ENCODE results near the gene PLXNA4. TPM values are rescaled to one million over a fixed set of nuclear protein-coding genes. Genes with fewer than 3 reads are reported as not detected.

PLXNA4 gene
- total RNA-seq, 1 donor from 2014 or later = 5.8 TPM

GRCh38 chr7:132416395-132416794 is 159.9 kb downstream of the PLXNA4 start:
- DNase-seq (ENCODE audit: low spot score) = no peak

- no peak for DNase-seq (ENCODE audit: low spot score)
Measured at GRCh38 chr7:132415259-132415658, 161.0 kb downstream of the PLXNA4 start.

- DNase-seq (ENCODE audit: low spot score) = no peak
Measured at GRCh38 chr7:132414857-132415256, 161.4 kb downstream of the PLXNA4 start.

- DNase-seq (ENCODE audit: low spot score) = no peak
Measured at GRCh38 chr7:132412435-132412834, 163.8 kb downstream of the PLXNA4 start.

GRCh38 chr7:132410861-132411541 is 165.3 kb downstream of the PLXNA4 start:
- no peak for DNase-seq (ENCODE audit: low spot score)

GRCh38 chr7:132410385-132410784 is 165.9 kb downstream of the PLXNA4 start:
- no peak for DNase-seq (ENCODE audit: low spot score)

GRCh38 chr7:132407764-132408163 is 168.5 kb downstream of the PLXNA4 start:
- no peak for DNase-seq (ENCODE audit: low spot score)

- DNase-seq (ENCODE audit: low spot score) = no peak
Measured at GRCh38 chr7:132406039-132406438, 170.2 kb downstream of the PLXNA4 start.

- no peak for DNase-seq (ENCODE audit: low spot score)
Measured at GRCh38 chr7:132404261-132404660, 172.0 kb downstream of the PLXNA4 start.

GRCh38 chr7:132403465-132404110 is 172.7 kb downstream of the PLXNA4 start:
- DNase-seq (ENCODE audit: low spot score) = no peak

GRCh38 chr7:132402751-132403245 is 173.5 kb downstream of the PLXNA4 start:
- DNase-seq (ENCODE audit: low spot score) = peak; percentile 52

GRCh38 chr7:132402096-132402495 is 174.2 kb downstream of the PLXNA4 start:
- no peak for DNase-seq (ENCODE audit: low spot score)

GRCh38 chr7:132400561-132401142 is 175.6 kb downstream of the PLXNA4 start:
- DNase-seq (ENCODE audit: low spot score) = no peak

GRCh38 chr7:132399367-132399766 is 176.9 kb downstream of the PLXNA4 start:
- no peak for DNase-seq (ENCODE audit: low spot score)

GRCh38 chr7:132398253-132398925 is 177.9 kb downstream of the PLXNA4 start:
- no peak for DNase-seq (ENCODE audit: low spot score)

- DNase-seq (ENCODE audit: low spot score) = no peak
Measured at GRCh38 chr7:132397070-132397469, 179.2 kb downstream of the PLXNA4 start.

GRCh38 chr7:132395361-132395760 is 180.9 kb downstream of the PLXNA4 start:
- DNase-seq (ENCODE audit: low spot score) = no peak

- DNase-seq (ENCODE audit: low spot score) = no peak
Measured at GRCh38 chr7:132394283-132395198, 181.7 kb downstream of the PLXNA4 start.

GRCh38 chr7:132393789-132394261 is 182.4 kb downstream of the PLXNA4 start:
- DNase-seq (ENCODE audit: low spot score) = peak; percentile 28

GRCh38 chr7:132392713-132393112 is 183.6 kb downstream of the PLXNA4 start:
- no peak for DNase-seq (ENCODE audit: low spot score)

- no peak for DNase-seq (ENCODE audit: low spot score)
Measured at GRCh38 chr7:132390705-132391104, 185.6 kb downstream of the PLXNA4 start.
